H1 (cell line): ENCODE measurements around the gene KCNMB2. TPM values are rescaled to one million over a fixed set of nuclear protein-coding genes. Genes with fewer than 3 reads are reported as not detected.

Experiments used
- EZH2 ChIP-seq: fragments of 200-600 bp; sonication (generic); IDR thresholded peaks from 2 replicates; pipeline ENCODE4 v1.7.1; 2012; ENCODE audit warnings: low read depth, mild to moderate bottlenecking, moderate library complexity, low read length, inconsistent platforms; ENCODE audit not compliant: severe bottlenecking
- HDAC6 ChIP-seq: IDR thresholded peaks from one replicate; pipeline ENCODE4 v1.7.1; 2012; ENCODE audit warnings: low read depth, mild to moderate bottlenecking, inconsistent platforms, low read length, moderate library complexity
- SRF ChIP-seq: IDR thresholded peaks from 2 replicates; pipeline ENCODE4 v1.6.1; 2011; ENCODE audit warnings: mild to moderate bottlenecking, low read depth, low read length, moderate library complexity
- TCF12 ChIP-seq: IDR thresholded peaks from 2 replicates; pipeline ENCODE4 v1.6.1; 2011; ENCODE audit warnings: low read depth, mild to moderate bottlenecking, low read length
- polyA plus RNA-seq, 7 experiments: library from polyadenylated mRNA; depleted of rRNA in 3 of 7; stranded (reverse) in 5 of 7; unstranded in 2 of 7; fragments of >200 nt in 5 of 7; fragments of 200-250 nt in 2 of 7; gene quantifications; 1 replicate in 5 of 7; 2 replicates in 1 of 7; 4 replicates in 1 of 7; pipeline versions ENCODE4 v1.2.1 to v1.2.3, GENCODE V29; 2011 to 2013; ENCODE audit warnings: missing spikeins in 2 of 7, mixed read lengths in 2 of 7
- total RNA-seq: library from RNA; stranded (reverse); fragmentation: NEBNext Ultra II Directional; extraction: Animal tissue kit (Norgen Biotek cat#: 25700); gene quantifications from 2 replicates; pipeline ENCODE4 v1.2.1, GENCODE V29; 2021

KCNMB2 gene
- total and polyA plus RNA-seq, 2 of the 8 experiments (the other 6 are each of a cell fraction or from before 2014, with no cell fraction given), result not detected

- no peak for TF ChIP-seq SRF
- TF ChIP-seq EZH2, result no peak
- no peak for TF ChIP-seq TCF12
- TF ChIP-seq HDAC6, result no peak
Measured at GRCh38 chr3:178703268-178703975, 167.2 kb downstream of the KCNMB2 start (continued).
